MCF 10A (cell line): ENCODE data around the gene ISOC2. TPM values are rescaled to one million over a fixed set of nuclear protein-coding genes. Genes with fewer than 3 reads are reported as not detected.

Source experiments
- BruUV-seq: library from RNA; stranded (reverse); fragments of 400-500 nt; replicated peaks from 2 replicates; lab custom pipeline; 2021; lab: Mats Ljungman, UMichigan
- CTCF ChIA-PET: fragments of 300-600 bp; sonication (Branson Sonifier 250); formaldehyde crosslinking; extraction: SDS; loops from one replicate; lab custom pipeline; 2021; ENCODE audit warnings: antibody characterized with exemption, inconsistent platforms; lab: Yijun Ruan, JAX
- POLR2A ChIA-PET: fragments of 300-600, 350-650 bp; sonication (Branson Sonifier 250); formaldehyde crosslinking; extraction: SDS; loops from one replicate; lab custom pipeline; 2020; ENCODE audit warnings: antibody characterized with exemption, inconsistent platforms; lab: Yijun Ruan, JAX
- DNase-seq: peaks from one replicate; pipeline ENCODE4 v3.0.0-alpha.2; 2018; ENCODE audit not compliant: unreplicated experiment
- H3K27ac Mint-ChIP-seq: one replicate; pipeline ENCODE4 v1.8.0; 2022; ENCODE audit warnings: mild to moderate bottlenecking, low read depth, mixed read lengths; ENCODE audit not compliant: unreplicated experiment
- H3K27me3 Mint-ChIP-seq: one replicate; pipeline ENCODE4 v1.8.0; 2022; ENCODE audit warnings: mixed read lengths; ENCODE audit not compliant: insufficient read depth, unreplicated experiment
- H3K36me3 Mint-ChIP-seq: one replicate; pipeline ENCODE4 v1.8.0; 2022; ENCODE audit warnings: mild to moderate bottlenecking, moderate library complexity, mixed read lengths; ENCODE audit not compliant: insufficient read depth, unreplicated experiment
- H3K4me1 Mint-ChIP-seq: one replicate; pipeline ENCODE4 v1.8.0; 2022; ENCODE audit warnings: mixed read lengths; ENCODE audit not compliant: insufficient read depth, unreplicated experiment
- H3K4me3 Mint-ChIP-seq: one replicate; pipeline ENCODE4 v1.8.0; 2022; ENCODE audit warnings: mild to moderate bottlenecking, moderate library complexity, mixed read lengths; ENCODE audit not compliant: unreplicated experiment
- H3K9me3 Mint-ChIP-seq: one replicate; pipeline ENCODE4 v1.8.0; 2022; ENCODE audit warnings: mixed read lengths; ENCODE audit not compliant: unreplicated experiment
- CTCF ChIP-seq: fragments of 200-600 bp; IDR thresholded peaks from one replicate; pipeline ENCODE4 v1.8.0; 2022; ENCODE audit warnings: antibody characterized with exemption, mild to moderate bottlenecking; ENCODE audit not compliant: unreplicated experiment
- intact Hi-C: fragments of 100-400 bp; cut with micrococcal nuclease; formaldehyde crosslinking; loops from 2 replicates; pipeline ENCODE4 v1.14.1; 2022
- total RNA-seq: library from RNA; stranded (reverse); gene quantifications from 2 replicates; pipeline ENCODE4 v1.2.3, GENCODE V29; 2022

Gene ISOC2
- total RNA-seq, 1 experiment from 2014 or later = 59.9 TPM

GRCh38 chr19:55437410-55437809, 24.0 kb downstream of the ISOC2 start:
- Mint-ChIP-seq H3K36me3 (no peaks in the 10 kb centered on the region), H3K4me3 (no peak overlapping the region), H3K4me1 (peaks cover 16% of the 10 kb centered on the region), H3K27ac (no peak overlapping the region), H3K27me3 (peaks cover 38% of the 10 kb centered on the region), H3K9me3 (no peaks in the 10 kb centered on the region)
- intact Hi-C loops = no loop called here
- BruUV-seq = no TSS peak
- ChIA-PET CTCF (interaction anchor here (0.5 to 1.4 kb wide), 8 partner anchors 17 to 888 kb away, joined by 3 to 8 read pairs (median 3); no protein-coding TSS in a partner anchor), POLR2A (interaction anchor here (0.5 to 1.6 kb wide), 9 partner anchors 9 to 52 kb away, joined by 3 to 8 read pairs (median 4); partner anchors contain the start of genes ISOC2, RPL28 and UBE2S)
- DNase-seq = peak; percentile 82
- TF ChIP-seq CTCF = no peak

GRCh38 chr19:55436847-55437246, 24.6 kb downstream of the ISOC2 start:
- H3K4me1 Mint-ChIP-seq = peaks cover 16% of the 10 kb centered on the region
- TF ChIP-seq CTCF = no peak
- no peak overlapping the region for H3K27ac Mint-ChIP-seq
- POLR2A ChIA-PET = interaction anchor here (0.8 to 1.6 kb wide), 7 partner anchors 9 to 51 kb away, joined by 3 to 8 read pairs (median 5); partner anchors contain the start of genes ISOC2, RPL28 and UBE2S
- peaks cover 32% of the 10 kb centered on the region for H3K27me3 Mint-ChIP-seq
- no peaks in the 10 kb centered on the region for H3K36me3 Mint-ChIP-seq
- CTCF ChIA-PET = interaction anchor here (0.5 to 1.4 kb wide), 8 partner anchors 17 to 887 kb away, joined by 3 to 8 read pairs (median 3); no protein-coding TSS in a partner anchor
- H3K4me3 Mint-ChIP-seq = no peak overlapping the region
- no TSS peak for BruUV-seq
- DNase-seq = no peak
- no peaks in the 10 kb centered on the region for H3K9me3 Mint-ChIP-seq
- intact Hi-C loops = no loop called here

GRCh38 chr19:55435020-55435419, 26.4 kb downstream of the ISOC2 start:
- Mint-ChIP-seq H3K4me3 (no peak overlapping the region), H3K9me3 (no peaks in the 10 kb centered on the region), H3K27me3 (peaks cover 15% of the 10 kb centered on the region), H3K4me1 (peaks cover 6% of the 10 kb centered on the region), H3K36me3 (no peaks in the 10 kb centered on the region), H3K27ac (no peak overlapping the region)
- no peak for DNase-seq
- TF ChIP-seq CTCF = no peak
- intact Hi-C loops = no loop called here
- BruUV-seq = no TSS peak
- ChIA-PET POLR2A (no interaction called here), CTCF (no interaction called here)

- no peak overlapping the region for H3K27ac Mint-ChIP-seq
- POLR2A ChIA-PET = no interaction called here
- BruUV-seq = no TSS peak
- H3K4me1 Mint-ChIP-seq = peaks cover 6% of the 10 kb centered on the region
- peaks cover 9% of the 10 kb centered on the region for H3K27me3 Mint-ChIP-seq
- intact Hi-C loops = no loop called here
- no peaks in the 10 kb centered on the region for H3K36me3 Mint-ChIP-seq
- CTCF ChIA-PET = no interaction called here
- no peak for TF ChIP-seq CTCF
- no peaks in the 10 kb centered on the region for H3K9me3 Mint-ChIP-seq
- DNase-seq = no peak
- H3K4me3 Mint-ChIP-seq = no peak overlapping the region
Observed at GRCh38 chr19:55434356-55434919, 27.0 kb downstream of the ISOC2 start.
